ENCODE measurements around the gene FGF10.

The FGF10 gene

GRCh38 chr5:44358421-44358820, 30.8 kb downstream of the FGF10 start:
- TF ChIP-seq TAF1 (IDR thresholded peaks at IDR 0.05; ENCODE audit: borderline replicate concordance, insufficient read depth, low read length) (no peak), REST (IDR thresholded peaks at IDR 0.05; ENCODE audit: insufficient read depth in 1 of 2, low read depth in 2 of 2, low read length in 2 of 2) (no peak), FOXP2 (optimal IDR thresholded peaks at IDR 0.05; ENCODE audit: borderline replicate concordance, extremely low read depth, extremely low read length, insufficient read depth) (no peak), SIN3A (IDR thresholded peaks at IDR 0.05; ENCODE audit: borderline replicate concordance, insufficient read depth, low read length) (no peak), POLR2AphosphoS5 (IDR thresholded peaks at IDR 0.05; ENCODE audit: low read depth, low read length) (no peak)

DNA sequence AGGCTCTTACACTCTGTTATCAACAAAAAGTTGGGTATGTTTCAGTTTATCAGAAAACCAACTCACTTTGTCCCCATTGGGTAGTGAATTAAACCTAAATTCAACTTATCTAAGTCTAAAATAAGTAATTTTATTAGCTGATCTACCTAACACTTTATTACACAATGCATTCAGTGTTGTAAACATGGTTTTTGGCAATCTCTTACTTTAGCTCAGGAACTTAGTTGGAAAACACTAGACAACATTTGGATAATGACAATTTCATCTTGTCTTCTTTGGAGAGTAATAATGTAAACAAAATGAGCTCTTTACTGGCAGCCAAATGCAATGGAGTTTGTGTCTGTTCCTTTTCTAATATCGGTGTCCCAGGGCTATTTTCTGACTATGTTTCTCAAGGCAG, 33.0 kb downstream of the FGF10 start:
- no peak for TF ChIP-seq REST (IDR thresholded peaks at IDR 0.05; ENCODE audit: insufficient read depth in 1 of 2, low read depth in 2 of 2, low read length in 2 of 2)
- TF ChIP-seq POLR2AphosphoS5 (IDR thresholded peaks at IDR 0.05; ENCODE audit: low read depth, low read length) = no peak
- no peak for TF ChIP-seq FOXP2 (optimal IDR thresholded peaks at IDR 0.05; ENCODE audit: borderline replicate concordance, extremely low read depth, extremely low read length, insufficient read depth)
- TF ChIP-seq TAF1 (IDR thresholded peaks at IDR 0.05; ENCODE audit: borderline replicate concordance, insufficient read depth, low read length) = no peak
- no peak for TF ChIP-seq SIN3A (IDR thresholded peaks at IDR 0.05; ENCODE audit: borderline replicate concordance, insufficient read depth, low read length)

DNA sequence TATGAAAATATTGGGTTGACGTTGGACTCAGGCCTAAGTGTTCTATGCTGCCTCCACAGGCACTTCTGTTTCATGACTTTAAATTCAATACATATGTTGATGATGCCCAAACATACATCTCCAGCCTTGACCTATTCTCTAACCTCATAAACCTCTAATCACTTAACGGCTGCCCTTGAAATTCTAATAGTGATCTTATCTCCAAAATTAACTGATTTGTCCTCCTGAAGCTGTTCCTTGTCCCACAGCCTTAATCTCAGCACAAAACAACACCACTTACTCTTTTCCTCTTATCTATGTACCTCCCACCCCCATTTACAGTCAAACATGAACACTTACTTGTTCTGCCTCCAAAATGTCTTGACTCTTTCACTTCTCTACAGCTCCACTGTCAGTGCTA, 43.3 kb downstream of the FGF10 start:
- TF ChIP-seq SIN3A (IDR thresholded peaks at IDR 0.05; ENCODE audit: borderline replicate concordance, insufficient read depth, low read length) (no peak), REST (IDR thresholded peaks at IDR 0.05; ENCODE audit: insufficient read depth in 1 of 2, low read depth in 2 of 2, low read length in 2 of 2) (no peak), FOXP2 (optimal IDR thresholded peaks at IDR 0.05; ENCODE audit: borderline replicate concordance, extremely low read depth, extremely low read length, insufficient read depth) (no peak), POLR2AphosphoS5 (IDR thresholded peaks at IDR 0.05; ENCODE audit: low read depth, low read length) (no peak), TAF1 (IDR thresholded peaks at IDR 0.05; ENCODE audit: borderline replicate concordance, insufficient read depth, low read length) (no peak)

DNA sequence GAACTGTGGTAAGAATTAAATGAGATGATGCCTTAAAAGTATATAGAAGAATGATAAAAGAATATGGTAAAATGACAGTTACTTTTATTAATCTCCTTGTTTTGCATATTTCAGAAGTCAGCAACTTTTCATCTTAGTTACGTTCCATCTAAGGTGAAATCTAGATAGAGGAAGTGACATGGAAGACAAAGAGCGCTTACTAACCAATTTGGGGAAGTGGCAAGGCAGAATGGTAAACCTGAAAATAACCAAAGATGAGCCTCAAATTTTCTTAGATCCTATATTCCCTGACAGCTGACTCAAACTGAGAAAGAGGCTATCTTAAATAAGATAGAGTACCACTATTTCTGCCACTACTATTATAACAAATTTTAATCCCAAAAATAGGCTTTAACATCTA, 52.5 kb downstream of the FGF10 start:
- no peak for TF ChIP-seq REST (IDR thresholded peaks at IDR 0.05; ENCODE audit: insufficient read depth in 1 of 2, low read depth in 2 of 2, low read length in 2 of 2)
- TF ChIP-seq SIN3A (IDR thresholded peaks at IDR 0.05; ENCODE audit: borderline replicate concordance, insufficient read depth, low read length) = no peak
- TF ChIP-seq POLR2AphosphoS5 (IDR thresholded peaks at IDR 0.05; ENCODE audit: low read depth, low read length) = no peak
- TF ChIP-seq TAF1 (IDR thresholded peaks at IDR 0.05; ENCODE audit: borderline replicate concordance, insufficient read depth, low read length) = no peak
- TF ChIP-seq FOXP2 (optimal IDR thresholded peaks at IDR 0.05; ENCODE audit: borderline replicate concordance, extremely low read depth, extremely low read length, insufficient read depth) = no peak

DNA sequence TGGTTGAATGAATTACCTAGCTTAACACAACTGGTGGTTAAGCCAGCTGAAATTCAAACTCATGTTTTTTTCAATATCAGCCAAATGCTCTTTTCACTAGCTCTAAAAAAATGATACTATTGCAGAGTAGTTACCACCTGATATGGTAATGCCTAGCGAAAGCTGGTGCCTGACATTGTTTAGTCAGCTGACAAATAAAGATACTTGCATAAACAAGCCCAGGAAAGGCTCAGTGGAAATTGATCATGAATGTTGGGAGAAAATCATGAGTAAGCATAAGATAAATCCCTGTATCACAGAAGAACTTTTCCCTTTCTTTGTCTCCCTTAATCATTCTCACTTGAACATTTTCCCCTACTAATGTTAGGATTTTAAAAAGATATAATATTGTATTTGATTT, 54.6 kb downstream of the FGF10 start:
- TF ChIP-seq SIN3A (IDR thresholded peaks at IDR 0.05; ENCODE audit: borderline replicate concordance, insufficient read depth, low read length) = no peak
- TF ChIP-seq TAF1 (IDR thresholded peaks at IDR 0.05; ENCODE audit: borderline replicate concordance, insufficient read depth, low read length) = no peak
- TF ChIP-seq FOXP2 (optimal IDR thresholded peaks at IDR 0.05; ENCODE audit: borderline replicate concordance, extremely low read depth, extremely low read length, insufficient read depth) = no peak
- TF ChIP-seq POLR2AphosphoS5 (IDR thresholded peaks at IDR 0.05; ENCODE audit: low read depth, low read length) = no peak
- TF ChIP-seq REST (IDR thresholded peaks at IDR 0.05; ENCODE audit: insufficient read depth in 1 of 2, low read depth in 2 of 2, low read length in 2 of 2) = no peak
